GM19397 (cell line): Measurements from ENCODE around the gene KIF25.

Experiments
- ATAC-seq: cut with Tn5 transposase; IDR thresholded peaks from one replicate; pipeline ENCODE4 v1.9.1; 2021; ENCODE audit warnings: mild to moderate bottlenecking, moderate library complexity; ENCODE audit not compliant: unreplicated experiment

Gene KIF25

DNA sequence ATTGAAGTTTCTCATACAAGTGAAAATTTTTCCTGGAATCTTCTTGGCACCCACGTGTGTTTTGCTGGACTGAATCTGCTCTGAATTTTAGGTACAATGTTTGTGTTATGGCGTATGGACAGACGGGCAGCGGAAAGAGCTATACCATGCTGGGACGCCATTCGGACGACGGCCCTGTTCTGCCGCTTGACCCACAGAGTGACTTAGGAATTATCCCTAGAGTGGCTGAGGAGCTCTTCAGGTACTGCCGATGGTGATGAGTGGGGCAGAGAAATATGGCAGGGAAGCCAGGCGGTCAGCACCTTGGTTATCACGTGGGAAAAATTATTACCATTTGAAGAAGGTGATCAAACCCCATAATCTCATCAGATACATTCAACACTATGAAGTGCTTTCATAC lies 36.3 kb downstream of the KIF25 start:
- no peak for ATAC-seq

DNA sequence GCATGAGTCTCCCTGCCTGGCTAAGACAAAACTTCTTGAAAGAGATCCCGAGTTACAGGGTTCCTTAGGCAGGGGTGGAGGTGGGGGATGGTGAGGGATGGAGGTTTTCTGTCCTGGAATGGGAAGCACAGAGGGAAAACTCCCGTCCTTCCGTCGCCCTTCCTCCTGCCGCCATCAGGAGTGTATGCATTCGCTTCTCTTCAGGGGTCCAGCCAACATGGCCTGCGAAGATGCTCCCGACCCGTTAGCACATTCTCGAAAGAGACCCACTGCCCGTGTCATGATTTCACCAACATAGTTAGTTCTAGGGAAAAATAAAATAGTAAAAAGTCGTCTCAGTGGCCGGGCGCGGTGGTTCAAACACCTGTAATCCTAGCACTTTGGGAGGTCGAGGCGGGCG lies 37.1 kb downstream of the KIF25 start:
- no peak for ATAC-seq

DNA sequence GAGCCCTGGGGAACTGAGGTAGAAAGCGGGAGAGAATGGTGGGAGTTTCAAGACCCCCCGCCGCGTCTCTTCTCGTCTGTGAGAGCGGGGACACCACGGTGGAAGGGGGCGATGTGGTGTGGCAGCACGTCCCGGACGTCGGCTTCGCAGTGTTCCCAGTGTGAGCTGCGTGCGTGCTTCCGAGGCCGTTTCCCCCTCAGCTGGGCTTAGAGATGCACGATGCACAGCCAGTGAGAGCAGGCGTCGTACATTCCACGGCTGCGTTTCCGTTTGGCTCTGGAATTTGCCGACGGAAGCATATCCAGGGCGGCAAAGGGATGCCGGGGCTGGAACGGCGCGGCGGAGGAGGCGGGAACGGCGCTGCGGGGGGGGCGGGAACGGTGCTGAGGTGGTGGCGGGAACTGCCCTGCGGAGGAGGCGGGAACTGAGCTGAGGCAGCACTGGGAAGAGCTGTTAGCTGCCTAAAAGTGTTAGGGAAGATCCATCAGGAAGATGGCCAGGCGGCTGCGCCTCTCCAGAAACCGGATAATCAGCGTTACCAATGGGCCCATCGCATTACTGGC lies 37.7 kb downstream of the KIF25 start:
- ATAC-seq, result no peak

GRCh38 chr6:168035661-168036545 lies 38.4 kb downstream of the KIF25 start:
- no peak for ATAC-seq

DNA sequence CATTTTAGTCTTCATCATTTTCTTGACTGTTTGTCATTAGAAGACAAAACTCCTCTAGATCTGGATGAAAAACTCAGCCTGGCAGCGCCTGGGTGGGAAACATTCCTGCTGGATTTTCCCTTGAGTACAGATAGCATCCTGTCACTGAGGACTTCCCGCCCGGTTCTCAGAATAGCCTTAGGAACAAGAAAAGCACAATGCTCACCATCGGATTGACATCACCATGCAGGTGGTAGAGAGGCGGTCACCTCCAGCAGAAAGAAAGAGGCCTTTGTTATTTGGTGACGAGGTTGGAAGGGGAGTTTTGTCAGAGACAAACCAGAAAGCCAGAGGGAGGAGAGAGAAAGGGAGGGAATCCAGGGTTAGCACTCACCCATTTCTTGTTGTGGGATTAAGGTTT lies 39.8 kb downstream of the KIF25 start:
- ATAC-seq, result no peak

GRCh38 chr6:168037856-168038255 lies 40.4 kb downstream of the KIF25 start:
- no peak for ATAC-seq

- ATAC-seq, result no peak
These were observed 41.2 kb downstream of the KIF25 start for GRCh38 chr6:168038576-168039140.

GRCh38 chr6:168039301-168039700 lies 41.8 kb downstream of the KIF25 start:
- no peak for ATAC-seq

DNA sequence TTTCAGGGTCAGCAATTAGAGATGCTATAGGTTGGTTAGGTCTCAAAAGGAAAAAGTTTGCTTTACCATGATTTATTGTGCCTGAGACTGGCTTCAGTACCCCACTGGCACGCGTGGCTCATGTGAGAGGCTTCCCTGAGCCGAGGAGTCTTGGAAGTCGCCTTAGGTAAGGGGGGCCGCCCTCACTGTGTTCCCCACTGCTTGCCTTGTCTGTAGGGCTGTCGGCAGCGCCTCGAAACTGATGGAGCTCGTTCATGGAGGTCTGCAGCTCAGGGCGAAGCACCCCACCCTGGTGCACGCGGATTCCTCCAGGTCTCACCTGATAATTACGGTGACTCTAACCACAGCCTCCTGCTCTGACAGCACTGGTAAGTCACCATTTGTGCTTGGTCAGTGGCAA lies 42.4 kb downstream of the KIF25 start:
- ATAC-seq, result no peak

DNA sequence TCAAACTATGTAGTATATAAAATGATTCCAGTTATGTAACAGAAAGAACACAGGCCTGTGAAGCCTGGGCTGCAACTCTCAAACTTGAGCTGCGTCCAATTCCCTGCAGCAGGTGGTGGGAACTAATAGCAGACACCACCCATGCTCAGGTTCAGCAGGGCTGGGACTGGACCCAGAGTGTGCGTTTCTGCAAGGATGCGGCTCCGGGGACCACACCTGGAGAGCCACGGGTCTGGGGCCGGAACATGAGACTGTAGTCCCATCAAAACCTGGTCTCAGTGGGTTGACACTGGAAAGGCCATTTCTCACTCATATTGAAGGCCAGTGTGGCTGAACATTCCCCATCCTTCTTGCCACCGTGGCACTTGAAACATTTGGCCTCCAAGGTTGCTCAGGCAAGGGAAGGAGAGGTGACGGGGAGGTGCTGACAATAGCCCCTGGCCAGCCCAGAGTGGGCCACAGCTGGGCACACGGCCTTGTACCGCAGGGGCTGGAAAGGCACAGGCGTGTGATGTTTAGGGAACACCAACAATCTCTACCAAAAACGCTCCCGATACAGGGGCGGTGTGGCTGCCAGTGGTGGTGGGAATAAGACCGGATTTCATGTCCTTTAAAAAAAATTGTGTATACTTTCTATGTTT lies 43.5 kb downstream of the KIF25 start:
- no peak for ATAC-seq

DNA sequence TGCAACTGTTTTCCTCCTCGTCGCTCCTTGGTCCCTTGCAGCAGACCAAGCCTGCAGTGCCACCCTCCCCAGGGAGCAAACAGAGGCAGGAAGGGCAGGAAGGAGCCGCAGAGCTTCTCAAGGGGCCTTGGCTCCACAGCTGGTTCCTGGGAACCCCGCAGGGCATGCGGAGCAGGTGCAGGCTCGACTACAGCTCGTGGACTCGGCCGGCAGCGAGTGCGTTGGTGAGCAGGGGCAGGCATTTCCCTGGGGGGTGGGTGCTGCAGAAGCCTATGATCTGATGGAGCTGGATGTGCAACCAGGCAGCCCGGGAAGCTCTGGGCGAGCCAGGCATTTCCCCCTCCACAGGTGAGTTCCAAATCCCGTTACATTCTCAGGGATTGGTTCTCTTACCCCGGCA lies 44.5 kb downstream of the KIF25 start:
- ATAC-seq, result no peak

GRCh38 chr6:168042426-168043192 lies 45.1 kb downstream of the KIF25 start:
- ATAC-seq, result no peak

- ATAC-seq, result no peak
These were observed 45.8 kb downstream of the KIF25 start for GRCh38 chr6:168043193-168043847.

DNA sequence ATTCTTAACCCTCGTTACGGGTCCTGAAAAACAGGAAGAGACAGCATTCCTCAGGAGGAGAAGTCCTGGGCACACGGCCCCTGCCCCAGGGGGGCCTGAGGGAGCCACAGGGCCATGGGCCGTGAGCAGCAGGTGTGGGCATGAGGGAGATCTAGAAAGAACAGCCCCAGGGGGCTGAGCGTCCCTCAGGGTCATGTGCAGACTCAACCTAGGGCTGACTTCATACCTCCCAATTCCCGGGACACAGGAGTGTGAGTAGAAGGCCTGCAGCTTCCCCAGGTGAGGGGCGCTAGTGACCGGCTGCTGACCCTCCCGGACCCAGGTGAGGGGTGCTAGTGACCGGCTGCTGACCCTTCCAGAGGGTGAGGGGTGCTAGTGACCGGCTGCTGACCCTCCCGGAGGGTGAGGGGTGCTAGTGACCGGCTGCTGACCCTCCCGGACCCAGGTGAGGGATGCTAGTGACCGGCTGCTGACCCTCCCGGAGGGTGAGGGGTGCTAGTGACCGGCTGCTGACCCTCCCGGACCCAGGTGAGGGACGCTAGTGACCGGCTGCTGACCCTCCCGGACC lies 46.5 kb downstream of the KIF25 start:
- ATAC-seq, result no peak

DNA sequence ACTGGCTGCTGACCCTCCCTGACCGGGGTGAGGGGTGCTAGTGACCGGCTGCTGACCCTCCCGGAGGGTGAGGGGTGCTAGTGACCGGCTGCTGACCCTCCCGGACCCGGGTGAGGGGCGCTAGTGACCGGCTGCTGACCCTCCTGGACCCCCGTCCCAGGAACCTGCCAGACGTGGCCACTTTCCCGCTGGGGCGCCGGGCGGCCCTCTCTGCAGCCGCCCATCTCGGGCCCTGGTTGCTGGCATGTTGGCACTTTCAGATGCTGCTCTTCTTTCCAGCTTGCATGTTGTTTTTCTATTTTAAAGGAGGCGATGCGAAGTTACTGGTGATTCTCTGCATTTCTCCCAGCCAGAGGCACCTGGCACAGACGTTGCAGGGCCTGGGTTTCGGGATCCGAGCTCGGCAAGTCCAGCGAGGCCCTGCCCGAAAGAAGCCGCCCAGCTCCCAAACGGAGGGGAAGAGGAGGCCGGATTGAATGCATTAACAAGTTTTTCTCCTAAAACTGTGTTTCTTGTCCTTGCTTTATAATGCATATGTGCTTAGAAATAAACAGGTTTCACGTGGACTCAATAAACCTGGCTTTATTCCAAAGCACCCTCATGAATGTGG lies 47.2 kb downstream of the KIF25 start:
- no peak for ATAC-seq

- no peak for ATAC-seq
These were observed 47.7 kb downstream of the KIF25 start for GRCh38 chr6:168045141-168045691.

GRCh38 chr6:168045706-168046620 lies 48.5 kb downstream of the KIF25 start:
- ATAC-seq, result no peak

- no peak for ATAC-seq
These were observed 49.2 kb downstream of the KIF25 start for GRCh38 chr6:168046696-168047095.
